Prostate gland (tissue), 2 donors: ENCODE measurements around the gene SPON1.

Source experiments
- CTCF ChIP-seq, 4 experiments: fragments of 200-600 bp in 2 of 4; fragments of 450-650 bp in 2 of 4; sonication (generic) in 2 of 4; IDR thresholded peaks; 1 replicate in 3 of 4; 2 replicates in 1 of 4; pipeline ENCODE4 v1.5.1; 2016 to 2019; ENCODE audit warnings: antibody characterized with exemption in 4 of 4, mild to moderate bottlenecking in 2 of 4, moderate library complexity in 2 of 4
- POLR2AphosphoS5 ChIP-seq: sonication (generic); formaldehyde crosslinking; IDR thresholded peaks from one replicate; pipeline ENCODE4 v1.6.1; 2017; ENCODE audit warnings: antibody characterized with exemption

GRCh38 chr11:14244926-14245325, 282.4 kb downstream of the SPON1 start:
- no peak for TF ChIP-seq POLR2AphosphoS5
- TF ChIP-seq CTCF (IDR thresholded peaks at IDR 0.05): no peak
